H1 (cell line): ENCODE results near the gene DKK1. TPM values are rescaled to one million over a fixed set of nuclear protein-coding genes. Genes with fewer than 3 reads are reported as not detected.

ENCODE experiments used
- CTCF ChIA-PET: fragments of 300-600 bp; sonication (Branson Sonifier 250); formaldehyde crosslinking; loops from one replicate; lab custom pipeline; 2021; ENCODE audit not compliant: partially characterized antibody; lab: Charles Lee
- POLR2A ChIA-PET: fragments of 300-600 bp; sonication (Branson Sonifier 250); formaldehyde crosslinking; loops from one replicate; lab custom pipeline; 2021; ENCODE audit warnings: inconsistent platforms; ENCODE audit not compliant: partially characterized antibody; lab: Charles Lee
- DNase-seq, 2 experiments: peaks; one replicate each; pipeline versions ENCODE4 v3.0.0 to v3.0.0-alpha.2; 2010 to 2022; ENCODE audit warnings: low spot score in 2 of 2, low read depth in 1 of 2, mixed read lengths in 1 of 2
- FAIRE-seq: peaks from 2 replicates; lab custom pipeline; 2011; peaks lifted over from hg19 to GRCh38; lab: Jason Lieb, UNC
- H2AFZ ChIP-seq: 2 replicates; pipeline ENCODE4 v1.8.1; 2012; ENCODE audit warnings: low read length, inconsistent platforms
- H2AK5ac ChIP-seq: 2 replicates; pipeline ENCODE4 v1.6.1; 2013; ENCODE audit warnings: low read depth, low read length
- H2BK120ac ChIP-seq: replicated peaks from 2 replicates; pipeline ENCODE3; 2013; ENCODE audit warnings: low read depth, low read length, inconsistent platforms
- H2BK12ac ChIP-seq: 2 replicates; pipeline ENCODE4 v1.6.1; 2013; ENCODE audit warnings: low read depth, low read length
- H2BK15ac ChIP-seq: 2 replicates; pipeline ENCODE4 v1.6.1; 2013; ENCODE audit warnings: low read length
- H2BK20ac ChIP-seq: 2 replicates; pipeline ENCODE4 v1.6.1; 2013; ENCODE audit warnings: low read length
- H2BK5ac ChIP-seq: 2 replicates; pipeline ENCODE4 v1.6.1; 2013; ENCODE audit warnings: low read depth, low read length
- H3K14ac ChIP-seq: 2 replicates; pipeline ENCODE4 v1.6.1; 2013; ENCODE audit warnings: inconsistent platforms; ENCODE audit not compliant: insufficient read length
- H3K18ac ChIP-seq: 2 replicates; pipeline ENCODE4 v1.6.1; 2013; ENCODE audit warnings: low read length; ENCODE audit errors: extremely low read depth
- H3K23ac ChIP-seq: 2 replicates; pipeline ENCODE4 v1.6.1; 2013; ENCODE audit warnings: inconsistent platforms; ENCODE audit not compliant: insufficient read length
- H3K23me2 ChIP-seq: 2 replicates; pipeline ENCODE4 v1.6.1; 2013; ENCODE audit warnings: low read depth, low read length
- H3K27ac ChIP-seq: 2 replicates; pipeline ENCODE4 v1.6.1; 2011; ENCODE audit warnings: low read depth, low read length, inconsistent platforms
- H3K27me3 ChIP-seq, 4 experiments: replicated peaks in 1 of 4; 1 replicate in 1 of 4; 2 replicates in 3 of 4; pipeline versions ENCODE4 v1.6.1 to v1.8.1; 2011 to 2013; ENCODE audit warnings: low read length in 3 of 4, mild to moderate bottlenecking in 3 of 4, inconsistent platforms in 2 of 4, mixed read lengths in 2 of 4, moderate library complexity in 1 of 4; ENCODE audit not compliant: control insufficient read depth in 3 of 4, insufficient read depth in 3 of 4; ENCODE audit errors: extremely low read depth in 1 of 4
- H3K36me3 ChIP-seq, 4 experiments: 2 replicates each; pipeline versions ENCODE4 v1.6.1 to v1.8.1; 2011 to 2013; ENCODE audit warnings: mild to moderate bottlenecking in 4 of 4, low read length in 3 of 4, moderate library complexity in 2 of 4, control low read depth in 1 of 4, inconsistent platforms in 1 of 4; ENCODE audit not compliant: insufficient read depth in 4 of 4, control insufficient read depth in 2 of 4
- H3K4ac ChIP-seq: replicated peaks from 2 replicates; pipeline ENCODE3; 2013; ENCODE audit warnings: low read length, low read depth, mixed read lengths, inconsistent platforms; ENCODE audit not compliant: insufficient read length
- H3K4me1 ChIP-seq, 4 experiments: replicated peaks in 1 of 4; 1 replicate in 1 of 4; 2 replicates in 3 of 4; pipeline versions ENCODE4 v1.6.1 to v1.8.1; 2011 to 2013; ENCODE audit warnings: low read length in 3 of 4, inconsistent platforms in 2 of 4, mixed read lengths in 1 of 4; ENCODE audit not compliant: insufficient read depth in 4 of 4, control insufficient read depth in 3 of 4
- H3K4me2 ChIP-seq, 2 experiments: 2 replicates each; pipeline versions ENCODE4 v1.6.1 to v1.8.1; 2011 to 2013; ENCODE audit warnings: low read depth in 2 of 2, low read length in 2 of 2, control low read depth in 1 of 2, inconsistent platforms in 1 of 2, mild to moderate bottlenecking in 1 of 2; ENCODE audit not compliant: insufficient read depth in 1 of 2
- H3K4me3 ChIP-seq, 4 experiments: fragments of 200-600, 300-600 bp in 1 of 4; sonication (generic), shearing (Covaris generic), sonication (Bioruptor Twin) in 1 of 4; 2 replicates each; pipeline versions ENCODE4 v1.5.1 to v1.8.1; 2011 to 2016; ENCODE audit warnings: low read length in 4 of 4, low read depth in 3 of 4, control low read depth in 2 of 4, inconsistent platforms in 2 of 4, mild to moderate bottlenecking in 2 of 4, mixed read lengths in 1 of 4, moderate library complexity in 1 of 4; ENCODE audit not compliant: insufficient read depth in 2 of 4; ENCODE audit errors: extremely low read depth in 1 of 4
- H3K56ac ChIP-seq: replicated peaks from 2 replicates; pipeline ENCODE3; 2013; ENCODE audit warnings: low read depth, mild to moderate bottlenecking, mixed read lengths, low read length, inconsistent platforms; ENCODE audit not compliant: insufficient read length
- H3K79me1 ChIP-seq: 2 replicates; pipeline ENCODE4 v1.6.1; 2013; ENCODE audit warnings: low read depth, low read length, control low read depth
- H3K79me2 ChIP-seq, 2 experiments: 2 replicates each; pipeline versions ENCODE4 v1.6.1 to v1.8.1; 2012 to 2013; ENCODE audit warnings: low read length in 2 of 2, mild to moderate bottlenecking in 2 of 2, inconsistent platforms in 1 of 2; ENCODE audit not compliant: insufficient read depth in 2 of 2, control insufficient read depth in 1 of 2
- H3K9ac ChIP-seq, 4 experiments: replicated peaks in 1 of 4; 1 replicate in 1 of 4; 2 replicates in 3 of 4; pipeline versions ENCODE4 v1.6.1 to v1.8.1; 2011 to 2013; ENCODE audit warnings: low read depth in 3 of 4, low read length in 3 of 4, control low read depth in 2 of 4, mild to moderate bottlenecking in 2 of 4, moderate library complexity in 2 of 4, inconsistent platforms in 1 of 4; ENCODE audit errors: extremely low read depth in 1 of 4
- H3K9me3 ChIP-seq, 2 experiments: 2 replicates each; pipeline versions ENCODE4 v1.6.1 to v1.8.1; 2012 to 2013; ENCODE audit warnings: mild to moderate bottlenecking in 2 of 2, moderate library complexity in 2 of 2, control low read depth in 1 of 2, inconsistent platforms in 1 of 2, low read depth in 1 of 2, low read length in 1 of 2, mixed read lengths in 1 of 2; ENCODE audit not compliant: insufficient read depth in 2 of 2
- H4K20me1 ChIP-seq, 2 experiments: replicated peaks in 1 of 2; 2 replicates each; pipeline versions ENCODE3 to v1.8.1; 2011 to 2013; ENCODE audit warnings: inconsistent platforms in 2 of 2, low read length in 2 of 2, mild to moderate bottlenecking in 1 of 2; ENCODE audit not compliant: insufficient read depth in 2 of 2, control insufficient read depth in 1 of 2
- H4K5ac ChIP-seq: 2 replicates; pipeline ENCODE4 v1.6.1; 2013; ENCODE audit warnings: low read length, low read depth, mixed read lengths, inconsistent platforms; ENCODE audit not compliant: insufficient read length
- H4K8ac ChIP-seq: 2 replicates; pipeline ENCODE4 v1.8.0; 2013; ENCODE audit warnings: mild to moderate bottlenecking, moderate library complexity, low read length, inconsistent platforms; ENCODE audit not compliant: insufficient read depth; ENCODE audit errors: extremely low read depth
- H4K91ac ChIP-seq: replicated peaks from 2 replicates; pipeline ENCODE3; 2013; ENCODE audit warnings: low read length, mixed read lengths, inconsistent platforms; ENCODE audit not compliant: insufficient read length
- ATF3 ChIP-seq: IDR thresholded peaks from 2 replicates; pipeline ENCODE4 v1.6.1; 2011; ENCODE audit warnings: low read depth, mild to moderate bottlenecking, low read length; ENCODE audit not compliant: insufficient read depth
- POLR2A ChIP-seq, 2 experiments: IDR thresholded peaks; 1 replicate in 1 of 2; 2 replicates in 1 of 2; pipeline ENCODE4 v1.6.1; 2011; ENCODE audit warnings: low read depth in 2 of 2, low read length in 2 of 2, mild to moderate bottlenecking in 2 of 2; ENCODE audit errors: control extremely low read depth in 1 of 2
- SP1 ChIP-seq: IDR thresholded peaks from 2 replicates; pipeline ENCODE4 v1.6.1; 2011; ENCODE audit warnings: low read depth, low read length
- SP2 ChIP-seq: IDR thresholded peaks from 2 replicates; pipeline ENCODE4 v1.6.1; 2012; ENCODE audit warnings: mild to moderate bottlenecking, low read length, inconsistent platforms
- WGBS, 2 experiments: shearing (Covaris generic) in 1 of 2; methylation state at CpG; one replicate each; pipeline versions ENCODE4 v1.1.6 to v1.1.7; 2013 to 2015; ENCODE audit warnings: low lambda C conversion rate in 2 of 2, mixed read lengths in 2 of 2, inconsistent platforms in 1 of 2, low coverage in 1 of 2, missing lambda C conversion rate in 1 of 2; ENCODE audit not compliant: insufficient replicate concordance in 2 of 2, insufficient coverage in 1 of 2, insufficient read length in 1 of 2; ENCODE audit errors: extremely low coverage in 1 of 2, missing lambda C conversion rate in 1 of 2; 5-methylcytosine and 5-hydroxymethylcytosine counted together
- polyA plus RNA-seq, 7 experiments: library from polyadenylated mRNA; depleted of rRNA in 3 of 7; stranded (reverse) in 5 of 7; unstranded in 2 of 7; fragments of >200 nt in 5 of 7; fragments of 200-250 nt in 2 of 7; gene quantifications; 1 replicate in 5 of 7; 2 replicates in 1 of 7; 4 replicates in 1 of 7; pipeline versions ENCODE4 v1.2.1 to v1.2.3, GENCODE V29; 2011 to 2013; ENCODE audit warnings: missing spikeins in 2 of 7, mixed read lengths in 2 of 7
- total RNA-seq: library from RNA; stranded (reverse); fragmentation: NEBNext Ultra II Directional; extraction: Animal tissue kit (Norgen Biotek cat#: 25700); gene quantifications from 2 replicates; pipeline ENCODE4 v1.2.1, GENCODE V29; 2021

The DKK1 gene
- total and polyA plus RNA-seq, 2 of the 8 experiments (the other 6 are each of a cell fraction or from before 2014, with no cell fraction given), result 0.36 to 0.61 TPM

- no peak overlapping the region for H2AK5ac ChIP-seq
- TF ChIP-seq SP2 (no peak), POLR2A (IDR thresholded peaks at IDR 0.05; ENCODE audit: control extremely low read depth in 1 of 2, low read depth in 2 of 2, low read length in 2 of 2) (no peak), ATF3 (no peak), SP1 (no peak)
- TF ChIP-seq, all 59 proteins: peak for 0
- WGBS, 2 experiments, result 96% methylated on average over 4 of the region's 5 CpGs; no CpG with 5 or more reads in 1 of the 2 experiments
- Histone ChIP-seq H3K27ac (no peak overlapping the region), H4K5ac (no peak overlapping the region), H3K4me1 (no peaks in the 10 kb centered on the region; a peak in 1 of 7 replicates), H3K79me1 (no peaks in the 10 kb centered on the region), H3K56ac (no peak overlapping the region), H4K91ac (no peak overlapping the region), H4K8ac (no peak overlapping the region), H3K4me3 (no peak overlapping the region), H2BK12ac (no peak overlapping the region), H3K36me3 (no peaks in the 10 kb centered on the region), H2BK15ac (no peak overlapping the region), H3K4ac (no peak overlapping the region), H2BK5ac (no peak overlapping the region), H3K79me2 (no peaks in the 10 kb centered on the region), H3K23ac (no peak overlapping the region), H3K9me3 (no peaks in the 10 kb centered on the region), H4K20me1 (no peaks in the 10 kb centered on the region), H3K18ac (no peak overlapping the region), H3K9ac (no peak overlapping the region), H3K23me2 (no peaks in the 10 kb centered on the region), H2BK120ac (no peak overlapping the region), H2AFZ (no peak overlapping the region), H3K14ac (no peak overlapping the region), H3K4me2 (no peak overlapping the region), H2BK20ac (no peak overlapping the region), H3K27me3 (no peaks in the 10 kb centered on the region)
- CTCF ChIA-PET, result interaction anchor here (1.9 to 2.3 kb wide), 2 partner anchors 8 to 140 kb away, joined by 6 to 8 read pairs; no protein-coding TSS in a partner anchor
- FAIRE-seq (no peak), DNase-seq (no peak)
- POLR2A ChIA-PET, result no interaction called here
These were observed 33.2 kb downstream of the DKK1 start for GRCh38 chr10:52347327-52347667.
